Measurements from ENCODE around the gene NPW. TPM values are rescaled to one million over a fixed set of nuclear protein-coding genes. Genes with fewer than 3 reads are reported as not detected.
A peak's percentile ranks its signal among the peaks of the same experiment; 100 is the strongest.

The NPW gene
- total and polyA plus RNA-seq, 9 of the 15 experiments (the other 6 are each of a cell fraction or from before 2014, with no cell fraction given) = 0.14 to 4.0 (median 2.6) TPM; not detected in 4

DNA sequence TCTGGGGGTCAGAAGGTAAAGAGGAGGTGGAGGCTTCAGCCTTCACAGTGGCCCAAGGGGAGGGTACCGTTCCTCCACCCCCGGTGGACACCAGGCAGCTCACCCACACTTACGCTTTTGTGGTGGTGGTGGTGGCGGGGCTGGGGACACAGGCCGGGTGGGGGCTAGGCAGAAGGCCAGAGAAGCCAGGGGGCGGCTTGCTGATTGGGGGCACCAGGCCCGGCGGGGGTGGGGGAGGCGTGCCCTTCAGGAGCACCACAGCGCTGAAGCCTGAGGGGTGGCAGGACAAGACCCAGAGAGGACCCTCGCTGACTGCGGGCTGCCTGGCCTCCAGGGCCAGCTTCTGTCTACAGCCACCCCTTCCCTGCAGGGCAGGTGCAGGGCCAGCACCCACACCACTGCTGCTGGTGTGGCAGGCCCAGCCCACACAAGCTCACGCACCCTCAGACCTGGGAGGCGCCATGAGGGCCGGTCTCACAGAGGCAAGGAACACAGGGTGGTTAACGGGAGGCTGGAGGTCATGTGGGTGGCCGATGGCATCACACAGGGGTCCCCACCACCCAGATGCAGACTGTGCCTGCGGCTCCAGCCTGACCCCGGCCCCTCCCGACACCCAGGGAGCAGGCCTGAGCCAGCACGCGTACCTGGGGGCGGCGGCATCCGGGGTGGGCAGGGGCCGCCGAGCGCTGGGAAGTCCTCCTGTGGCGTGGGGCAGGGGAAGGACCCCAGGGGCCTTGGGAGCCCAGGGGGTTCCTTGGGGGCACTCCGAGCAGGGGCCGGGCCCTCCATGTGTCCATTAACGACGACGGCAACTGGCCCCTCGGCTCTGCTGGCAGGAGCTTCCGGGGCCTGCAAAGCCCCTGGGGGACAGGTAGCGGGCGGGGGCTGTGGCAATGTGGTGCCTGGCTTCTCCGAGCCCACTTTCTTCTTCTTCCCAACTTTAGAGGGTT lies 20.5 kb upstream of the NPW start:
- Histone ChIP-seq H3K4me1 (replicated peaks in 1 of 2; ENCODE audit: control insufficient read depth in 2 of 2, insufficient read depth in 2 of 2, low read length in 2 of 2) (peaks cover 4 to 54% of the 10 kb centered on the region in 2 experiments), H3K9ac (ENCODE audit: insufficient read depth in 1 of 2, low read depth in 2 of 2, low read length in 2 of 2) (no peak overlapping the region; a peak in 1 of 4 replicates), H3K4me3 (no peak overlapping the region), H4K20me1 (replicated peaks; ENCODE audit: control insufficient read depth, insufficient read depth, low read length) (peaks cover 8% of the 10 kb centered on the region), H3K79me2 (ENCODE audit: control insufficient read depth, insufficient read depth, low read length) (peaks cover 31% of the 10 kb centered on the region), H3K27me3 (ENCODE audit: control insufficient read depth in 2 of 2, insufficient read depth in 2 of 2, low read length in 2 of 2) (no peaks in the 10 kb centered on the region), H3K27ac (ENCODE audit: extremely low read depth, low read depth, low read length) (no peak overlapping the region), H3K9me1 (ENCODE audit: control insufficient read depth, insufficient read depth, low read length) (no peaks in the 10 kb centered on the region), H3K4me2 (ENCODE audit: insufficient read depth, low read length) (no peak overlapping the region), H2AFZ (ENCODE audit: low read depth, low read length) (no peak overlapping the region), H3K36me3 (ENCODE audit: control insufficient read depth, insufficient read depth, low read length) (peaks cover 83% of the 10 kb centered on the region), H3K9me3 (replicated peaks; ENCODE audit: control insufficient read depth, insufficient read depth, low read depth, low read length) (no peaks in the 10 kb centered on the region)
- WGBS (ENCODE audit: insufficient coverage, low coverage, missing lambda C conversion rate) = 88% methylated on average over 9 of the region's 39 CpGs
- no peak for DNase-seq (ENCODE audit: extremely low read depth in 1 of 4, low spot score in 3 of 4)
- TF ChIP-seq POLR2A (conservative IDR thresholded peaks at IDR 0.05) = 0 out of 2 replicates have a peak, but pooled peaks have one; percentile 19
- no peak for TF ChIP-seq SMAD2 (IDR thresholded peaks at IDR 0.05; ENCODE audit: low read depth, low read length)
- TF ChIP-seq RBFOX2 (IDR thresholded peaks at IDR 0.05; ENCODE audit: low read depth, low read length) = peak; percentile 27; the same call in 1 of the 2 replicates
- TF ChIP-seq POLR2G (IDR thresholded peaks at IDR 0.05; ENCODE audit: low read depth, low read length) = peak; percentile 56
- CTCF ChIA-PET (ENCODE audit: low intra/inter-chr PET ratio) = interaction anchor here (0.5 kb wide), 1 partner anchor 35 kb away, joined by 3 read pairs; the partner anchor contains the start of gene RPS2
- no peak for ATAC-seq
- POLR2A ChIA-PET = interaction anchor here (0.6 to 3.1 kb wide), 5 partner anchors 10 to 388 kb away, joined by 3 to 13 read pairs (median 5); partner anchors contain the start of genes IFT140 and ZNF598
- no peak for FAIRE-seq
- BruUV-seq (replicated peaks) = no TSS peak
- in situ Hi-C loops (cut with MboI) = no loop called here
- intact Hi-C loops (cut with micrococcal nuclease) = no loop called here

Measured in K562 (cell line).